Erythroblast (primary cell): ENCODE results near the gene NPLOC4.

Experiments used
- DNase-seq, 2 experiments: peaks; one replicate each; lab custom pipeline; 2025; lab: John Stamatoyannopoulos, UW
- GATA1 ChIP-seq: IDR thresholded peaks from 2 replicates; pipeline ENCODE4 v1.6.1; 2011; ENCODE audit warnings: low read depth, mild to moderate bottlenecking, control low read depth, low read length, moderate library complexity
- POLR2A ChIP-seq: IDR thresholded peaks from 2 replicates; pipeline ENCODE4 v1.6.1; 2011; ENCODE audit warnings: mild to moderate bottlenecking, low read length

NPLOC4 gene

DNA sequence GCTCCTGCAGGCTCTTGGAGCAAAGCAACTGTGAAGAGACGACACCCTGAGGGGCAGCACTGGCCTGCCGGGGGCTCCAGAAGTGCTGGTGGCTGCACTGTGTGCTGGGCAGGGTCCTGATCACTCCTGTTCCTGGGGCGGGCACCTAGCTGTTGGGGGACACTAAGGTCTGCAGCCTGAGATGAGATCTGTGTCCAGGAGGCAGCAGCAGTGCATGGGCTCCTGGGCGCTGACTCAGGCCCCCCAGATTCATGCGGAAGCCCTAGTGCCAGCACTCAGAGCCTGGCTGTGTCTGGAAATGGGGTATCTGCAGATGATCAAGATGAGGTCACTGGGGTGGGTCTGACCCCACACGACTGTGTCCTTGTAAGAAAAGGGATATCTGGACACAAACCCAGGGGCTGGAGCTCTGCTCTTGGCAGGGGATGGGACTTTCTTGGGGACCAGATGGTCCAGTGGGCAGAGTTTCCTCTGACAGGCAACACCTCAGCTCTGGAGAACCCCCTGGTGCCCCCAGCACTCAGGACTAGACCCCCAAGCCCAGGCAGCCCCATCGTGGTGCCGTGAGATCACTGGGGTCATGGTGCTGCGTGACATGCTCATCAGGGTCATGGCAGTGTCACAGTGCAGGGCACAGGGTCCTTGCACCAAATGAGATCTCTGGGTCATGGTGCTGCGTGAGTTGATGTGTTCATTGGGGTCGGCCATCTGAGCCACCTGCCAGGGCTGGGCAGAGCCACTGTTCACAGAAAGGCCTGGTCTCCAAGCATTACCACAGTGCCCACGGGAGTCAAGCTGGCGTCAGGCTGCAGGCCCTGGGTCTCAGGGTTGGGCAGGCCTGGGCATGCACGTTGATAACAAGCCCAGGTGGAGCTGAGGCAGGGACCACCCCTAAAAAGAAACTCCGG lies 94.2 kb downstream of the NPLOC4 start:
- TF ChIP-seq GATA1, result no peak
- no peak for TF ChIP-seq POLR2A
- DNase-seq, result no peak

DNA sequence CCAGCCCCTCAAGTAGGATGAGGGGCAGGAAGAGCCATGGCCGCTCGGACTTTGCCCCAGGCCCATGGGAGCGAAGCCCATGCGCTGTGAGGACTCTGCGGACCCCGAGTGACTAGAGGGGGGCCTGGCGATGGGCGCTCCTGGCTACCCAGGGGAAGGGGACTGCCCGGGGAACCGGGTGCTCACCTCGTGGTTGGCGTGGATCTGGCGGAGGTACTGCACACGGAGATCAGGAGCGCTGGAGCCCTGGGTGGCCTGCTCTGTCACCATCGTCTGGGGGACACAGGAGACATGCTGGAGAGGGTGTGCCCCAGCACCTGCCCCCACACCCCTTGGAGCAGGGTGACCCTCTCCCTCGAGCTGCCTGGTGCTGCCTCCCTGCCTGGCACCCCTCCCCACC lies 95.8 kb downstream of the NPLOC4 start:
- TF ChIP-seq GATA1 (no peak), POLR2A (no peak)
- DNase-seq, result no peak

DNA sequence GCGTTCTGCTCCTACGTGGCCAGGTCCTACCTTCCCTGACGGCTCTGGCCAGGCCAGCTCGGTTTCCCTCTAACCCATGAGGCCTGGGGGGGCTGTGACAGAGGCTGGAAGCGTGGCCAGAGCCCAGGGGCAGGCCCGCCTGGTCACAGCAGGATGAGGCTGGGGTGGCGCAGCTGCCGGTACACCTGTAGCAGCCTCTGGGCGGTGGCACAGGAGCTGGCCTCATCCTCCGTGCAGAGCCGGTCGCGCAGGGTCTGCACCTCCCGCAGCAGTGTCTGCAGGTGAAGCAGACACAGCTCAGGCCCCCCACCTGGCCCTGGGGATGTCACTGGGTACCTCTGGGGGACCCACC lies 96.3 kb downstream of the NPLOC4 start:
- no peak for TF ChIP-seq GATA1
- no peak for TF ChIP-seq POLR2A
- DNase-seq, result no peak

DNA sequence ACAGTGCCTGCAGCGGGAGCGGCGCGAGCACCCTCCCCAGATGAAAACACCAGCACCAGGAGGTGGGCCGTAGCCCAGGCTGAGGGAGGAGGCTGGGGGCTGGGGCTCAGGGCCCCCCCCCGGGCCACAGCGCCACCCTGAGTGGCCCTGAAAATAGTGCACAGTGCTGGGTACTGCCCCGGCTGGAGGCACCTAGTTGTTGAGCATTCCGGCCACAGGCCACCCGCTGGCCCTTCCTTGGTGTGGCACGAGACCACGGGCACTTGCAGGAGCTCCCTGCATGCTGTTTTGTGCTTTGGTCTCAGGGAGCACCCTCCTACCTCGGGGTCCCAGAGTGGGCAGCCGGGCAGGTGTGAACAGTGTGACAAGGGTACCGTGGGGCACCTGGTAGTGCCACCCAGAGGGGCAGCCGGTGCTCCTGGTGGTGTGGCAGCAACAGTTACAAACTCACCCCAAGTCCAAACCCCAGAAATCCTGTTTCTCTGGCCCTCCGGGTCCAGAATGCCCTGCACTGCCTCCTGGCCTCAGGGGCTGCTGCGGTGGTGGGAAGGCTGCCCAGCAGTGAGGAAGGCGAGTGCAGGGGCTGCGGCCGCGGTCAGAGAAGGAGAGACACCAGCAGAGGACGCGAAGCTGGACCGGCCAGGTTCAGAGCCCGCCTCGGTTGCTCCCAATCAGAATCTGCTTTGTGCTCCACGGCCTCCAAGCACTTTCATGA lies 96.8 kb downstream of the NPLOC4 start:
- TF ChIP-seq POLR2A (no peak), GATA1 (no peak)
- no peak for DNase-seq

DNA sequence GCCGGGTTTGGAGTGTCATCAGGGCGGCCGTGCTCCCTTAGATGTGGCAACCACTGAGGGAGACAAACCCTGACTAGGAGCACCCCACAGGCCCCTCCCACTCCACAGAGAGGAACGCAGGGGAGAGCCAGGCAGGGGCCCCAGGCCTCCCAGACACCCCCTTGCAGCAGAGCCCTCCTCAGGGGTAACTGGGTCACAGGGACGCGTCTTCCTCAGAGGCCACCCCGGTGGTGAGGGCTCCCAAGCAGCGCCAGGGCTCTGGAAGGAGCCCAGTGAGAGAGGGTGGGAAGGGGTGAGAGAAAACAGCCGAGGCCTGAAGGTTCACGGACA lies 97.4 kb downstream of the NPLOC4 start:
- no peak for DNase-seq
- TF ChIP-seq POLR2A (no peak), GATA1 (no peak)

DNA sequence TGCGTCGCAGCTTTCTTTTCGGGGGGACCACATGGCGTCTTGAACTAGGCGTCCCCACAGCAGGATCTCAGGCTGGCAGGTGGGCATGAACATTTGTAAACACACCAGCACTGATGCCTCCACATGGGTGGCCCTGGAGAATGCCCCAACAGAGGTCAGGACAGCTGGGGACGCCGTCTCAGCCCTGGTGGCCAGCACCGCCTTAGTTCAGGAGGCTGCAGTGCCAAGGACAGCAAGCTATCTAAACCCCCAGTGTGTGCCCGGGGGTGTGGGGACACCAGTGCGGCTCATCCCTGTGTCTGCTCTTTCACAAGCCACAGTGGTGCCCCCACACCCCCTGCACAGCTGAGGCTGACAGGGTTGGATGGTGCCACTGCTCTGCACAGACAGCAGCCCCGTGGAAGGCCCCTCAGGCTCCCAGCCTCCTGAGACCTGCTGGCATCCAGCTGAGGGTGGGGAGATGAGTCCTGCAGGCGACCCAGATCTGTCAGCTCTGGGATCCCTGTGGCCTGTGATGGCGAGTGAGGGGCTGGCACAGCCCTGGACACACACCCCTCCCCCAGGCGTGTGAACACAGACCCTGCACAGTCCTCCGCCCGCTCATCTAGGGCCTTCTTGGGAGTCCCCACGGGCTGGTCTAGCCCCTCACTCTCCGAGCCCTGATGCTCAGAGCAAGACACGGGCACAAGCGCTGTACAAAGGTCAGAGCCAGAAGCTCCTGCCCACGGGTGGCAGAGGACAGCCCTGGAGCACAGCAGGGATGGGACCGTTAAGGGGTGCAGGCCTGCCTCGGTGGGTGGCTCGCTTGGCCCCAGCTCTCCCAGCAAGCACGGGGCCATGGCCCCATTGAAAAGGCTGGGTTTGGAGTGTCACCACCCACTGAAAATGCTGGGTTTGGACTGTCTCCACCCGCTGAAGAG lies 98.0 kb downstream of the NPLOC4 start:
- TF ChIP-seq POLR2A (no peak), GATA1 (no peak)
- no peak for DNase-seq

DNA sequence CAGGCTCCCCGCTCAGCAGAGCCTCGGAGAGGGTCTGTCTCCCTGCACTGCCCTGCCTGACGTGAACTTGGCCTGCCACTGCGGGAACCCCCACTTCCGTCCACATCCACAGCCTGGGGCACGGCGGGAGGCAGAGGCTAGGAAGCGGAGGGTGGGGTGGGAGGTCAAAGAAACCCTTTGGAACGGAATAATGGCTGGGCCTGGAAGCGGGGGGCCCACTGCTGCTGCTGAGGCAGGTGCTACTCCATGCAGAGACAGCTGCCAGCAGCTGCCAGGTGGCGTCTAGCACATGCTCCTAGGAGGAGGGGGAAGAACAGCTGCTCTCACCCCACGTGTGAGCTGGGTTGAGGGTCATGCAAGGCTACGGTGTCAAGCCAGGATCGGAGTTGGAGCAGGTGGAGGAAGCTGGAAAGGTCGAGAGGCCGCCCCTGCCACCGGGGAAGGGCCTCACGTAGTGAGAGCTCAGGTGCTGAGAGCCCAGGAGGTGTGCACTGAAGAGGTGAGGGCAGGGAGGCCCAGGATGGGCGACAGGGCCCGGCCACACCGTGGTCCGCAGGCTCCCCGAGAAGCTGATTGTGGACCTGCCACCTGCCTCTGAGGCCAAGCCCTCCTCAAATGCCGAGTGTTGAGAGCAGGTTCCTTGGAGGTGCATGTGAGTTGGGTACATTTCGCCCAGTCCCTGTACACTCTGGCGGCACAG lies 98.9 kb downstream of the NPLOC4 start:
- TF ChIP-seq GATA1 (no peak), POLR2A (no peak)
- DNase-seq, result no peak

DNA sequence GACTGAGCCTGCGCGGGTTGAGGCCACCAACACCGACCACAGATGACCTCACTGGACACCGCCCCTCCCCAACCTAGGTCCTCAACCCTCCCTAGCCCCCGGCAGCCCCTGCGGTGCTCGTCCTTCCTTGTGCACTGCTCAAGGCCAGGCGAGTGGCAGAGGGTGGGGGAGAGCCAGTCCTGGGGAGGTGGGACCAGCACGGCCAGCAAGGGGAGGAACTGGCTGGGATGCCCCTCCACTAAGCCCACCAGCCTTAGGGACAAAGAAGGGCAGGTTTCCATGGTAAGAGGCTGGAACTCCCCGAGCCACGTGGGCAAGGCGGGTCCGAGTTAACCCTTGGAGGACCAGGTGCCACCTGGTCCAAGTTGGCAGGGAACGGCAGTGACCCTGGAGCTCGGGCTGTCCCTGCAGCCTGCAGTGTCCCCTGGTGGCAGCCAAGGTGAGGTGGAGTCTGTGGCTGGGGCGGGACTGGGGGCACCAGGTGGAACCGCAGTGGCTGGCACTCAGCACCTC lies 99.5 kb downstream of the NPLOC4 start:
- peak; percentile 28 to 50 for DNase-seq
- no peak for TF ChIP-seq POLR2A
- TF ChIP-seq GATA1, result no peak

DNA sequence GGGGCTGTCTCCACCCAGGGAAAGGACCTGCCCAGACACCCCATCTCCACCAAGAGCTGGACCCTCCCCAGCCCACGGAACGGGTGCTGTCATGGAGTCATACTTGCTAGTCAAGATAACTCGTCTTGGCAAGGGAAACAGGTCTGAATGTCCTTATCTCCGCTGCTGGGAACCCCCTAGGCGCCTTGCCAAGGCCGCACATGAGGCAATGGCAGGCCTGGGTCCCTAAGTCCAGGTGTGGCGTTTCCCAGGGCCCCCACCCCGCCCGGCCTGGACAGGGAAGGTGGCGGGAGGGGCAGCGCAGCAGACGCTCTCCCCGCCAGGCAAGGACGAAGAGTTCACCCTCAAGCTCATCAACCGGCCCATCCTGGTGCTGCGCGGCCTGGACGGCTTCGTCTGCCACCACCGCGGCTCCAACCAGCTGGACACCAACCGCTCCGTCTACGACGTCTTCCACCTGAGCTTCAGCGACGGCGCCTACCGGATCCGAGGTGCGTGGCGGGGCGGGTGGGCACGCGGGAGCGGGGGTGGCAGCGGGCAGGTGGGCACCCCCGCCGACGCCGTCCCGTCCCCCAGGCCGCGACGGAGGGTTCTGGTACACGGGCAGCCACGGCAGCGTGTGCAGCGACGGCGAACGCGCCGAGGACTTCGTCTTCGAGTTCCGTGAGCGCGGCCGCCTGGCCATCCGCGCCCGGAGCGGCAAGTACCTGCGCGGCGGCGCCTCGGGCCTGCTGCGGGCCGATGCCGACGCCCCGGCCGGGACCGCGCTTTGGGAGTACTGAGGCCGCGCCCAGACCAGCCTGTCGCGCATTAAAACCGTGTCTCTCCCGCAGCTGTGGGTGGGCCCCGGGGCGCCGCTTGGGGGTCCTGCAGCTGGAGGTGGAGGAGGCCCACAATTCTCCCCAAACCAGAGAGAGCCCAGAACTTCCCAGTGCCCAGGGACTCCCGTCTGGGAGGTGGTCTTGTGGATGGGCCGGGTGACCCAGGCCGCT lies 100.3 kb downstream of the NPLOC4 start:
- peak; percentile 63 to 68 for DNase-seq
- no peak for TF ChIP-seq POLR2A
- TF ChIP-seq GATA1, result no peak

DNA sequence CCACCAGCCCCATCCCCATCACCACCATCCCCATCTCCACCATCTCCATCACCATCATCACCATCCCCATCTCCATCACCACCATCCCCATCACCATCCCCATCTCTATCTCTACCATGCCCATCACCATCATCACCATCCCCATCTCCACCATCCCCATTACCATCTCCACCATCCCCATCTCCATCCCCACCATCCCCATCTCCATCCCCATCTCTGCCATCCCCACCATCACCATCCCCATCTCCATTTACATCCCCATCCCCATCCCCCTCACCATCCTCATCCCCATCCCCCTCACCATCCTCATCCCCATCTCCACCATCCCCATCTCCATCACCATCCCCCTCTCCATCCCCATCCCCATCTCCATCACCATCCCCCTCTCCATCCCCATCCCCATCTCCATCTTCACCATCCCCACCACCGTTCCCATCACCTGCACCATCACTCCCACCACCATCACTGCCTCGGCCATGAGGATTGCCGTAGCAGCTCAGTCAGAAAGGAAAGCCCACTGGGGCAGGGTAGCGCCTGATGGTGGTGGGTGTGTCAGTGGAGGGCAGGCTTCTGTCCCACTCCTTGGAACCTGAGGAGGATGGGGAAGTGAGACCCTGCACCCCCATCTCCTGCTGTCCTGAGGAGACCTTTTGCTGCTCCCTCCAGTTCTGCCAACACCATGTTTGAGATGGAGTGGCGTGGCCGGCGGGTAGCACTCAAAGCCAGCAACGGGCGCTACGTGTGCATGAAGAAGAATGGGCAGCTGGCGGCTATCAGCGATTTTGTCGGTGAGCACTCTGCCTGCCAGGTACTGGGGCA lies 101.2 kb downstream of the NPLOC4 start:
- DNase-seq, result no peak
- peak; percentile 13 for TF ChIP-seq POLR2A
- TF ChIP-seq GATA1, result no peak

DNA sequence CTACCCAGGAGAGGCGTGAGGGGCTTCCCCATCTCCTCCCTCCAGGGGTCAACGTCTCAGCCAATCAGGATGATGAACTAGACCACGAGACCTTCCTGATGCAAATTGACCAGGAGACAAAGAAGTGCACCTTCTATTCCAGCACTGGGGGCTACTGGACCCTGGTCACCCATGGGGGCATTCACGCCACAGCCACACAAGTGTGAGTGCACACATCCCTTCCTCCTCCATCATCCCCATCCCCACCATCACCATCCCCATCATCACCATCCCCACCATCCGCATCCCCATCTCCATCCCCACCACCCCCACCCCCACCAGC lies 101.9 kb downstream of the NPLOC4 start:
- no peak for DNase-seq
- TF ChIP-seq GATA1, result no peak
- TF ChIP-seq POLR2A, result no peak
